HG03432 (cell line): Measurements from ENCODE around the gene CRYM.
"Not testable (repeated sequence)": the region's sequence is repeated elsewhere in the genome, so short reads cannot be mapped to it uniquely, and the experiment has no call there.

ENCODE experiments used
- ATAC-seq: cut with Tn5 transposase; IDR thresholded peaks from one replicate; pipeline ENCODE4 v1.9.1; 2021; ENCODE audit warnings: mild to moderate bottlenecking, moderate library complexity; ENCODE audit not compliant: unreplicated experiment

Gene CRYM

GRCh38 chr16:21281698-21282389, 3.8 kb upstream of the CRYM start:
- no peak for ATAC-seq

GRCh38 chr16:21279501-21279900, 1.4 kb upstream of the CRYM start:
- ATAC-seq, result no peak

- ATAC-seq, result no peak
Measured at GRCh38 chr16:21277045-21277926, 804 bp downstream of the CRYM start.

DNA sequence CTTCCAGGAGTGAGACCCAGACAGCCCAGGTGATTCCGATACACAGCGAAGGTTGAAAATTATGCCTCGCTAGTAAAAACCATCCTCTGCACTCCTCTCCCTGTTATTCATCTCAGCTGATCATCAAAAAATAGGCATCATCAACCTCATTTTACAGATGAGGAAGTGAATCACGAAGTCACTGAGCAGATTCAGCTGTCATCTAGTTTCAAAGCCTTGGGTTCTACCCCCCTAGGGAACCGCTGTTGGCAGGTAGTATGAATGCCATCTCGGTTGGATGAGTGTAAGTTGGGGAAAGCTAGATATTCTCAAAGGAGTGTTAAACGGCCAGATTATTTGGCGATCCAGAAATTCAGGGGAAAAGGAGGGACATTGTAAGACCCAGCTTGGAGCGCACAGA, 2.0 kb downstream of the CRYM start:
- ATAC-seq, result peak; percentile 43

DNA sequence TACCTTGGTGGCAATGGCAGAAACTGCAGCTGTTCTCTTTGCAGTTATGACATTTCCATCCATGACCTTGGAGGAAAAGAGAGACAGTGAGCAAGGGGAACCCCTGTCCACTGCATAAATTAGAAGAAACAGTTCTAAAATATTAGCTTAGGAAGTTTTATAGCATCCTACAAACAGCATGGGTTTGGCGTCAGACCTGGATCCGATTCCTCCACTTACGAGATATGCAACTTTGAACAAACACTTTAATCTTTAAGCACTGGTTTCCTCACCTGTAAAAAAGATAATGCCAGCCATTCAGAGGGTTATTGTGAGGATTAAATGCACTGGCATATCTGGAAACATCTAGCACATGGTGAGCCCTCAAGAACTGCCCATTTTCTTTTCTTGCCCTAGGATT, 2.6 kb downstream of the CRYM start:
- ATAC-seq, result no peak

DNA sequence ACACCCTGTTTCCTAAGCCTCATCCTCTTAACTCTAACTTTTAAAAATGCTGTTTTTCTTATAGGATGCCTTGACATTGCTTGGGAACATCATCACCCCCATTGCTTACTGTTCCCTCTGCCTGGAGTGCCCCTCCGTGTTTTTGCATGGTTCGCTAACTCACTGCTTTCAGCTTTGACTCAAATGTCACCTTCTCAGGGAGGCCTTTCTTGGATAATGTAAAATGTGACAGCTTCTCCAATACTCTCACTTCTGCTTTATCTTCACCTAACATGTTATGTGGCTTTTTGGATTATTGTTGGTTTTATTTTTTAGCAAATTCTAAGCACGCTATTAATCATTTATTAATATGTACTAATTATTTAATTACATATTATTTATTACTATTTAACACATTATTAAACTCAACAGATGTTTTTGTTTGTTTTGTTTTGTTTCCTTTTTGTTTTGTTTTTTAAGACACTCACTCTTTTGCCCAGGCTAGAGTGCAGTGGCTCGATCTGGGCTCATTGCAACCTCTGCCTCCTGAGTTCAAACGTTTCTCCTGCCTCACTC, 3.8 kb downstream of the CRYM start:
- ATAC-seq, result peak; percentile 49

DNA sequence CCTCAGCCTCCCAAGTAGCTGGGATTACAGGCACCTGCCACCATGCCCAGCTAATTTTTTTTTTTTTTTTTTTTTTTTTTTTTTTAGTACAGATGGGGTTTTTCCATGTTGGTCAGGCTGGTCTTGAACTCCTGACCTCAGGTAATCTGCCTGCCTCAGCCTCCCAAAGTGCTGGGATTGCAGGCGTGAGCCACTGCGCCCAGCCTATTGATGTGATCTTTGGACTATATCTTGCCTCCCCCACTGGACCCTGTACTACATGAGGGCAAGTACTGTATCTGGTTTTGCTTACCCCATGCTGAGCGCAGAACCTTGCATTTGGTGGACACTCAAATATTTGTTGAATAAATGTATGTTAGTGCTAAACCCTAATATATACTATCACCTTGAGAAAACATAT, 5.3 kb downstream of the CRYM start:
- not testable (repeated sequence) for ATAC-seq

GRCh38 chr16:21272253-21272652, 5.8 kb downstream of the CRYM start:
- no peak for ATAC-seq

- no peak for ATAC-seq
Measured at GRCh38 chr16:21268236-21268635, 9.9 kb downstream of the CRYM start.

DNA sequence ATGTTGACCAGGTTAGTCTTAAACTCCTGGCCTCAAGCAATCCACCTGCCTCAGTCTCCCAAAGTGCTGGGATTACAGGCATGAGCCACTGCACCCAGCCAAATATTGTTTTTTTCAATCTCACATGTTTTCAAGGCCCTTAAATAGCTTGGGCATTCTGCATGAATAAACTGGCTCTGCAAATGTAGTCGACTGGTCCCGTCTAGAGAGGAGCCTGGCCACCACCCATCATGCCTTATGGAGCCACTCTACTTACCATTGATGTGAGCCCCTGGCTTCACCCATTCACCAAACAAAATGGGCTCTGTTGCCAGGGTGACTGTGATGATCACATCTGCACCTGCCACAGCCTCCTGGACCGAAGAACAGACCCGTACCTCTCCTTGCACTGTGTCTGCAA, 10.8 kb downstream of the CRYM start:
- ATAC-seq, result no peak

- ATAC-seq, result no peak
Measured at GRCh38 chr16:21265104-21265837, 12.8 kb downstream of the CRYM start.

- no peak for ATAC-seq
Measured at GRCh38 chr16:21264571-21265036, 13.5 kb downstream of the CRYM start.

DNA sequence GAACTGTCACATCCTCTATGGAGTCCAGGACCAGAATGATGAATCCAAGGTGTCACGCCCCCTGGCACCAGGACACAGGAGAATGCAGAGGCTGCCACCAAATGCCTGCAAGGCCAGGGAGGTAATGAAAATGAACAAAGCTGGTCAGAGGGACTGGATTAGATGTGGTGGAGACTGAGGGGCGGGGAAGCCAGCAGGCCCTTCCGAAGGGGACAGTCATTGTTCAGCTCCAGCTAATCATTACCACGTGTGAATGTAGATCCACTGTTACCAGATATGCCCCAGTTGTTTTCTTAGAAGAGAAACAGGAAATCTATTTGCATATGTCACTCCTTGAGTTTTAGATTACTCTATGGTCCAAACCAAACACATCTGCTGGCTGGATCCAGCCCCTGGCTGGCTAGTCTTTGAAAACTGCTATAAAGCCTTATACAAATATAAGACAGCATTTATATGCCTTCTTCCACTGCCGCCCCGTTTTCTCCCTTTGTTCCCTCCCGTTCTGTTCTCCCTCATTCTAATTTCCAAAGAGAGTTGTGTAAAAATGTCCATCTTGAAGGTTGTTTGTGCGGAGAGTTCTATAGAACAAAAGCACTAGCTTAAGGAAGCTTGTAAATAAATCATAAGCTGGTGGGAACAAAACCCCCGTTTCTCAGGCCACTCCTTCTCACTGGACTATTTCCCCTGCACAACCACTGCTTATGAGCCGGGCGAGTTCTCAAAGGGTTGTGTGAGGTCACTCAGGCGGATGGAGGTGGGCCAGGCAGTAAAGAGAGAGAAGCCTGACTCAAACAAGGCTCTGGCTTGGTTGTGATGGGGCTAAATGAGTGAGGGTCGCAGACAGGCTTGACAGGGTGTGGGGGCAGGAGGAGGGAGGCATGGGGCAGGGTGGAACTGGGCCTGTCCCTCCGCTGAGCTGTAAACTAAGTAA, 14.2 kb downstream of the CRYM start:
- ATAC-seq, result peak; percentile 75

- ATAC-seq, result no peak
Measured at GRCh38 chr16:21262779-21263639, 15.1 kb downstream of the CRYM start.

GRCh38 chr16:21260870-21261791, 17.0 kb downstream of the CRYM start:
- ATAC-seq, result peak; percentile 49

- no peak for ATAC-seq
Measured at GRCh38 chr16:21257284-21257683, 20.8 kb downstream of the CRYM start.

- ATAC-seq, result no peak
Measured at GRCh38 chr16:21256636-21257035, 21.5 kb downstream of the CRYM start.

DNA sequence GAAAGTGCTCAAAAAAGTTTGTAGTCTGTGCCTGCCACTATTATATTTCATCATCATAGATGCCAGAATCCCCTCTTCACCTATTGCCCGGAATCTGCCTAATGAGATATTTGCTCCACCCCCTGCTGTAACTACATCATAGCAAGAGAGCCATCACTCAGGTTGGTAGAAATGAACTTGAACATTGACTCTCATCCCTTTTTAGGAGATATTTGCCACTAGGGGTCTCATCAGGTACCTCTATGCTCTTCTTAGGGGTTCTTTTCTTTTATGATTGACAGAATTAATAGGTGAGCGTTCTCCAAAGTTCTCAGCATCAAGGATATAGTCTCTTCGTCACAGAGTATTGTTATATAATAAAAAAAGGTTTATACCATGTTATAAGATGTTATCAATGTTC, 24.6 kb downstream of the CRYM start:
- ATAC-seq, result no peak
